Measurements from ENCODE around the gene ACP7.

GRCh38 chr19:39074205-39074692 lies 9.9 kb upstream of the ACP7 start:
- TF ChIP-seq REST (IDR thresholded peaks at IDR 0.05; ENCODE audit: low read depth, low read length) = no peak
- no peak for TF ChIP-seq CTCF (IDR thresholded peaks at IDR 0.05)
- TF ChIP-seq POLR2AphosphoS5 (IDR thresholded peaks at IDR 0.05; ENCODE audit: low read depth, low read length) = no peak
- no peak for TF ChIP-seq NFIC (IDR thresholded peaks at IDR 0.05; ENCODE audit: borderline replicate concordance)
- no peak for TF ChIP-seq JUND (IDR thresholded peaks at IDR 0.05)
- TF ChIP-seq RFX5 (IDR thresholded peaks at IDR 0.05; ENCODE audit: low read length) = no peak
- TF ChIP-seq CHD2 (IDR thresholded peaks at IDR 0.05; ENCODE audit: low read length, partially characterized antibody) = no peak
- no peak for TF ChIP-seq MAX (IDR thresholded peaks at IDR 0.05; ENCODE audit: low read depth)
- TF ChIP-seq GATA2 (CRISPR knock-in tag; IDR thresholded peaks at IDR 0.05) = no peak
- TF ChIP-seq RXRA (IDR thresholded peaks at IDR 0.05; ENCODE audit: borderline replicate concordance, low read depth) = no peak
- TF ChIP-seq RAD21 (IDR thresholded peaks at IDR 0.05; ENCODE audit: low read length) = no peak
- TF ChIP-seq TAF1 (IDR thresholded peaks at IDR 0.05; ENCODE audit: borderline replicate concordance, low read depth, low read length) = no peak
